ENCODE results near the gene ZBTB4.

DNA sequence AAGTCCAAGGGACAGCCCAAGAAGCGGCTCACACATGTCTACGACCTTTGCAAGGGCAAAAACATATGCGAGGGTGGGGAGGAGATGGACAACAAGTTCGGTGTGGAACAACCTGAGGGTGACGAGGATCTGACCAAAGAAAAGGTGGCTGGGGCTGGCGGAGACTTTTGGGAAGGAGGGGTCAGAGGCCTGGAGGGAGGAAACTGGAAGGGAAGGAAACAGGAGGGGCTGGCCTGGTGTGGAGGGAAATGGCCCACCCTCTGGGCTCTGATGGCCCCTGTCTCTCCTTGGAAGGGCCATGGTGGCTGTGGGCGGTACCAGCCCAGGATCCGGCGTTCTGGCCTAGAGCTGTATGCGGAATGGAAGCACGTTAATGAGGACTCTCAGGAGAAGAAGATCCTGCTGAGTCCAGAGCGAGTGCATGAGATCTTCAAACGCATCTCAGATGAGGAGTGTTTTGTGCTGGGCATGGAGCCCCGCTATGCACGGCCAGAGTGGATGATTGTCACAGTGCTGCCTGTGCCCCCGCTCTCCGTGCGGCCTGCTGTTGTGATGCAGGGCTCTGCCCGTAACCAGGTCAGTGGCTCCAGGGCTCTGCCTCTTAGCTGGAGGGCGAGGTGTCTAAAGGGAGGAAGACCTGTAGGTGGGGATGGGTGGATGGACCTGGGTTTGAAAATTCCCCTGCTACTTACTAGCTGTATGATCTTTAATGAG is 17.2 kb upstream of the ZBTB4 start:
- TF ChIP-seq, protein P1, sequence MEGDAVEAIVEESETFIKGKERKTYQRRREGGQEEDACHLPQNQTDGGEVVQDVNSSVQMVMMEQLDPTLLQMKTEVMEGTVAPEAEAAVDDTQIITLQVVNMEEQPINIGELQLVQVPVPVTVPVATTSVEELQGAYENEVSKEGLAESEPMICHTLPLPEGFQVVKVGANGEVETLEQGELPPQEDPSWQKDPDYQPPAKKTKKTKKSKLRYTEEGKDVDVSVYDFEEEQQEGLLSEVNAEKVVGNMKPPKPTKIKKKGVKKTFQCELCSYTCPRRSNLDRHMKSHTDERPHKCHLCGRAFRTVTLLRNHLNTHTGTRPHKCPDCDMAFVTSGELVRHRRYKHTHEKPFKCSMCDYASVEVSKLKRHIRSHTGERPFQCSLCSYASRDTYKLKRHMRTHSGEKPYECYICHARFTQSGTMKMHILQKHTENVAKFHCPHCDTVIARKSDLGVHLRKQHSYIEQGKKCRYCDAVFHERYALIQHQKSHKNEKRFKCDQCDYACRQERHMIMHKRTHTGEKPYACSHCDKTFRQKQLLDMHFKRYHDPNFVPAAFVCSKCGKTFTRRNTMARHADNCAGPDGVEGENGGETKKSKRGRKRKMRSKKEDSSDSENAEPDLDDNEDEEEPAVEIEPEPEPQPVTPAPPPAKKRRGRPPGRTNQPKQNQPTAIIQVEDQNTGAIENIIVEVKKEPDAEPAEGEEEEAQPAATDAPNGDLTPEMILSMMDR (conservative IDR thresholded peaks at IDR 0.05; ENCODE audit: low read length): no peak
- no peak for TF ChIP-seq EZH2phosphoT487 (IDR thresholded peaks at IDR 0.05; ENCODE audit: borderline replicate concordance)
